Esophagus mucosa (tissue), 1 donor: ENCODE results near the gene CDC42BPB. TPM values are rescaled to one million over a fixed set of nuclear protein-coding genes. Genes with fewer than 3 reads are reported as not detected.
A peak's percentile ranks its signal among the peaks of the same experiment; 100 is the strongest.

Source experiments
- ATAC-seq: fragments of 200-7000 bp; cut with Tn5 transposase; one replicate; pipeline ENCODE4 v1.9.1; 2020
- total RNA-seq: library from RNA; stranded (reverse); gene quantifications from one replicate; pipeline ENCODE4 v1.2.4, GENCODE V29; 2023
- donor health status: DM: yes; HTN: yes; CAD: no.

CDC42BPB gene
- total RNA-seq, 1 donor from 2014 or later = 48.5 TPM

- ATAC-seq = no peak
Observed at GRCh38 chr14:102957222-102957621, 100.1 kb downstream of the CDC42BPB start.

- ATAC-seq = no peak
Observed at GRCh38 chr14:102955636-102956408, 101.5 kb downstream of the CDC42BPB start.

- no peak for ATAC-seq
Observed at GRCh38 chr14:102954081-102954789, 103.1 kb downstream of the CDC42BPB start.

GRCh38 chr14:102953100-102953499 is 104.2 kb downstream of the CDC42BPB start:
- no peak for ATAC-seq

GRCh38 chr14:102952276-102952675 is 105.1 kb downstream of the CDC42BPB start:
- no peak for ATAC-seq

GRCh38 chr14:102951799-102952198 is 105.5 kb downstream of the CDC42BPB start:
- ATAC-seq = no peak

- ATAC-seq = no peak
Observed at GRCh38 chr14:102951034-102951433, 106.3 kb downstream of the CDC42BPB start.

- no peak for ATAC-seq
Observed at GRCh38 chr14:102949801-102950451, 107.4 kb downstream of the CDC42BPB start.

- peak; percentile 27 for ATAC-seq
Observed at GRCh38 chr14:102949062-102949800, 108.1 kb downstream of the CDC42BPB start.

- peak; percentile 11 for ATAC-seq
Observed at GRCh38 chr14:102948698-102949061, 108.7 kb downstream of the CDC42BPB start.

GRCh38 chr14:102947321-102948103 is 109.8 kb downstream of the CDC42BPB start:
- ATAC-seq = no peak

GRCh38 chr14:102945346-102946130 is 111.8 kb downstream of the CDC42BPB start:
- ATAC-seq = no peak

- ATAC-seq = no peak
Observed at GRCh38 chr14:102944448-102945330, 112.7 kb downstream of the CDC42BPB start.

- ATAC-seq = no peak
Observed at GRCh38 chr14:102943979-102944378, 113.4 kb downstream of the CDC42BPB start.

GRCh38 chr14:102943454-102943853 is 113.9 kb downstream of the CDC42BPB start:
- no peak for ATAC-seq

- ATAC-seq = no peak
Observed at GRCh38 chr14:102942069-102942468, 115.3 kb downstream of the CDC42BPB start.

GRCh38 chr14:102941419-102942011 is 115.8 kb downstream of the CDC42BPB start:
- no peak for ATAC-seq

- no peak for ATAC-seq
Observed at GRCh38 chr14:102940729-102941362, 116.5 kb downstream of the CDC42BPB start.
